Fibroblast of skin of left quadriceps (primary cell): ENCODE data around the gene LRRFIP1.
"Not testable (repeated sequence)": the region's sequence is repeated elsewhere in the genome, so short reads cannot be mapped to it uniquely, and the experiment has no call there.

ENCODE experiments used
- DNase-seq, 2 experiments: peaks; one replicate each; pipeline ENCODE4 v3.0.0-alpha.2; 2013; ENCODE audit warnings: low read depth in 2 of 2

Gene LRRFIP1

GRCh38 chr2:237596520-237597195, 30.7 kb upstream of the LRRFIP1 start:
- DNase-seq = no peak

- no peak for DNase-seq
These were observed 29.9 kb upstream of the LRRFIP1 start for GRCh38 chr2:237597196-237598145.

- DNase-seq = no peak
These were observed 28.7 kb upstream of the LRRFIP1 start for GRCh38 chr2:237598468-237599208.

GRCh38 chr2:237599465-237600110, 27.8 kb upstream of the LRRFIP1 start:
- DNase-seq = no peak

GRCh38 chr2:237600205-237600846, 27.1 kb upstream of the LRRFIP1 start:
- DNase-seq = peak; percentile 52 to 53

- DNase-seq = no peak
These were observed 25.8 kb upstream of the LRRFIP1 start for GRCh38 chr2:237601453-237602116.

- no peak for DNase-seq
These were observed 25.0 kb upstream of the LRRFIP1 start for GRCh38 chr2:237602409-237602808.

- DNase-seq = no peak
These were observed 24.2 kb upstream of the LRRFIP1 start for GRCh38 chr2:237603049-237603717.

GRCh38 chr2:237603718-237604362, 23.5 kb upstream of the LRRFIP1 start:
- DNase-seq = no peak

- DNase-seq = no peak
These were observed 23.0 kb upstream of the LRRFIP1 start for GRCh38 chr2:237604391-237604790.

GRCh38 chr2:237604960-237605359, 22.4 kb upstream of the LRRFIP1 start:
- DNase-seq = no peak

GRCh38 chr2:237606522-237606921, 20.9 kb upstream of the LRRFIP1 start:
- not testable (repeated sequence) for DNase-seq

GRCh38 chr2:237612527-237613357, 14.6 kb upstream of the LRRFIP1 start:
- no peak for DNase-seq

GRCh38 chr2:237613679-237614078, 13.7 kb upstream of the LRRFIP1 start:
- DNase-seq = no peak

- DNase-seq = no peak
These were observed 13.2 kb upstream of the LRRFIP1 start for GRCh38 chr2:237614151-237614720.

- DNase-seq = no peak
These were observed 11.6 kb upstream of the LRRFIP1 start for GRCh38 chr2:237615631-237616249.

GRCh38 chr2:237616373-237616733, 11.0 kb upstream of the LRRFIP1 start:
- DNase-seq = no peak
